ENCODE data around the gene CALCB. TPM values are rescaled to one million over a fixed set of nuclear protein-coding genes. Genes with fewer than 3 reads are reported as not detected.

The CALCB gene
- total and polyA plus RNA-seq, 10 of the 15 experiments (the other 5 are each of a cell fraction or from before 2014, with no cell fraction given) = 0.09 to 0.28 (median 0.12) TPM; not detected in 3

Other genes starting within 250 kb of the CALCB start
- 7.0 and 8.9 TPM in 2 replicates for gene CYP2R1, start 181.4 kb upstream of the CALCB start, total RNA-seq (2014; rRNA removed)
- 9.0 and 9.3 TPM in 2 replicates for gene CYP2R1, start 181.4 kb upstream of the CALCB start, total RNA-seq (2014; rRNA removed; fragmentation: Illumina TruSeq; extraction: Trizol)
- gene CYP2R1, start 181.4 kb upstream of the CALCB start, total RNA-seq (2021) = 4.7 and 5.7 TPM in 2 replicates
- gene CYP2R1, start 181.4 kb upstream of the CALCB start, polyA plus RNA-seq (2011; rRNA removed) = 0.36 and 0.52 TPM in 2 replicates
- 7.9 and 16.8 TPM in 2 replicates for gene CYP2R1, start 181.4 kb upstream of the CALCB start, polyA plus RNA-seq (2014; fragmentation: Illumina TruSeq; extraction: Trizol)
- 1 to 10 TPM; 4.9 to 9.0 TPM for gene CYP2R1, start 181.4 kb upstream of the CALCB start, polyA plus RNA-seq (2014; fragmentation: Nextera tagmentation; extraction: Ambion mirVana)
- gene CYP2R1, start 181.4 kb upstream of the CALCB start, polyA plus RNA-seq (2014; rRNA removed) = 9.6 and 10.3 TPM in 2 replicates
- 1 to 10 TPM; 5.1 to 5.6 TPM for gene CYP2R1, start 181.4 kb upstream of the CALCB start, polyA plus RNA-seq (2016; fragmentation: Nextera tagmentation; extraction: Ambion mirVana)
- not detected in 2 replicates for gene CALCA, start 101.2 kb upstream of the CALCB start, total RNA-seq (2014; rRNA removed)
- not detected in 2 replicates for gene CALCA, start 101.2 kb upstream of the CALCB start, total RNA-seq (2014; rRNA removed; fragmentation: Illumina TruSeq; extraction: Trizol)
- gene CALCA, start 101.2 kb upstream of the CALCB start, total RNA-seq (2021) = not detected in 2 replicates
- gene CALCA, start 101.2 kb upstream of the CALCB start, polyA plus RNA-seq (2011; rRNA removed) = not detected in 2 replicates
- not detected in 2 replicates for gene CALCA, start 101.2 kb upstream of the CALCB start, polyA plus RNA-seq (2014; fragmentation: Illumina TruSeq; extraction: Trizol)
- gene CALCA, start 101.2 kb upstream of the CALCB start, polyA plus RNA-seq (2014; fragmentation: Nextera tagmentation; extraction: Ambion mirVana) = not detected
- not detected in 2 replicates for gene CALCA, start 101.2 kb upstream of the CALCB start, polyA plus RNA-seq (2014; rRNA removed)
- gene CALCA, start 101.2 kb upstream of the CALCB start, polyA plus RNA-seq (2016; fragmentation: Nextera tagmentation; extraction: Ambion mirVana) = not detected
- gene INSC, start 41.3 kb downstream of the CALCB start, total RNA-seq (2014; rRNA removed) = not detected in 2 replicates
- gene INSC, start 41.3 kb downstream of the CALCB start, total RNA-seq (2014; rRNA removed; fragmentation: Illumina TruSeq; extraction: Trizol) = not detected in 2 replicates
- not detected in 2 replicates for gene INSC, start 41.3 kb downstream of the CALCB start, total RNA-seq (2021)
- 0.33 and 0.43 TPM in 2 replicates for gene INSC, start 41.3 kb downstream of the CALCB start, polyA plus RNA-seq (2011; rRNA removed)
- not detected in 2 replicates for gene INSC, start 41.3 kb downstream of the CALCB start, polyA plus RNA-seq (2014; fragmentation: Illumina TruSeq; extraction: Trizol)
- not detected for gene INSC, start 41.3 kb downstream of the CALCB start, polyA plus RNA-seq (2014; fragmentation: Nextera tagmentation; extraction: Ambion mirVana)
- 0.13 TPM in 1 of 2 replicates, not detected in the other for gene INSC, start 41.3 kb downstream of the CALCB start, polyA plus RNA-seq (2014; rRNA removed)
- gene INSC, start 41.3 kb downstream of the CALCB start, polyA plus RNA-seq (2016; fragmentation: Nextera tagmentation; extraction: Ambion mirVana) = not detected